Gastrocnemius medialis (tissue), 4 donors: Measurements from ENCODE around the gene AP5S1. TPM values are rescaled to one million over a fixed set of nuclear protein-coding genes. Genes with fewer than 3 reads are reported as not detected.

Experiments
- ATAC-seq, 2 donors: fragments of 150-250 bp; one replicate each; pipeline ENCODE4 v1.9.1; 2016
- DNase-seq, 2 donors: peaks; one replicate each; pipeline ENCODE4 v3.0.0-alpha.2; 2019
- H3K27ac ChIP-seq, 4 donors: fragments of 200-600 bp; sonication (generic); 1 replicate in 1 of 4; 2 replicates in 3 of 4; pipeline ENCODE4 v1.5.1; 2016 to 2018; ENCODE audit warnings: mild to moderate bottlenecking in 2 of 4, moderate library complexity in 1 of 4
- H3K27me3 ChIP-seq, 3 donors: fragments of 200-600 bp; sonication (generic) in 2 of 3; 1 replicate in 1 of 3; 2 replicates in 2 of 3; pipeline versions ENCODE4 v1.5.1 to v1.6.0; 2016 to 2019; ENCODE audit warnings: mild to moderate bottlenecking in 1 of 3, moderate library complexity in 1 of 3
- H3K36me3 ChIP-seq, 2 donors: fragments of 200-600 bp; sonication (generic) in 1 of 2; one replicate each; pipeline ENCODE4 v1.5.1; 2017 to 2018
- H3K4me1 ChIP-seq, 2 donors: fragments of 200-600 bp; sonication (generic) in 1 of 2; one replicate each; pipeline ENCODE4 v1.5.1; 2016 to 2017; ENCODE audit warnings: mild to moderate bottlenecking in 2 of 2
- H3K4me3 ChIP-seq, 4 donors: fragments of 200-600 bp; sonication (generic) in 3 of 4; 1 replicate in 1 of 4; 2 replicates in 3 of 4; pipeline ENCODE4 v1.5.1; 2016 to 2019; ENCODE audit warnings: mild to moderate bottlenecking in 2 of 4
- H3K9me3 ChIP-seq, 3 donors: fragments of 200-600 bp; sonication (generic) in 2 of 3; 1 replicate in 1 of 3; 2 replicates in 2 of 3; pipeline ENCODE4 v1.5.1; 2016 to 2019
- POLR2A ChIP-seq, 2 donors: fragments of 450-650 bp; IDR thresholded peaks; one replicate each; pipeline ENCODE4 v1.6.1; 2017; ENCODE audit warnings: antibody characterized with exemption in 2 of 2, mild to moderate bottlenecking in 2 of 2, moderate library complexity in 2 of 2
- in situ Hi-C, 4 donors: fragments of 200-750 bp; cut with MboI; loops; one replicate each; pipeline versions ENCODE4 v1.15.0 to v1.8.0; 2017; ENCODE audit warnings: low sequenced_read_pairs in 4 of 4
- intact Hi-C: fragments of 100-400 bp; cut with DNase I; formaldehyde crosslinking; loops from one replicate; pipeline ENCODE4 v1.15.1; 2023; ENCODE audit warnings: low total_unique reads
- total RNA-seq, 4 donors: library from RNA; depleted of rRNA; stranded (reverse); fragments of >200 nt; gene quantifications; one replicate each; pipeline versions ENCODE4 v1.1.0 to v1.2.3, GENCODE V29; 2016
- TF ChIP-seq, protein P1 (sequence below), 5 experiments: fragments of 450-650 bp in 3 of 5; fragments of 200-600 bp in 2 of 5; sonication (generic) in 2 of 5; IDR thresholded peaks in 4 of 5; conservative IDR thresholded peaks in 1 of 5; 1 replicate in 4 of 5; 2 replicates in 1 of 5; pipeline ENCODE4 v1.5.1; 2016 to 2019; ENCODE audit warnings: antibody characterized with exemption in 5 of 5, mild to moderate bottlenecking in 3 of 5, moderate library complexity in 3 of 5

Gene AP5S1
- total RNA-seq, 4 donors from 2014 or later = 11.6 to 20.9 (median 17.3) TPM

DNA sequence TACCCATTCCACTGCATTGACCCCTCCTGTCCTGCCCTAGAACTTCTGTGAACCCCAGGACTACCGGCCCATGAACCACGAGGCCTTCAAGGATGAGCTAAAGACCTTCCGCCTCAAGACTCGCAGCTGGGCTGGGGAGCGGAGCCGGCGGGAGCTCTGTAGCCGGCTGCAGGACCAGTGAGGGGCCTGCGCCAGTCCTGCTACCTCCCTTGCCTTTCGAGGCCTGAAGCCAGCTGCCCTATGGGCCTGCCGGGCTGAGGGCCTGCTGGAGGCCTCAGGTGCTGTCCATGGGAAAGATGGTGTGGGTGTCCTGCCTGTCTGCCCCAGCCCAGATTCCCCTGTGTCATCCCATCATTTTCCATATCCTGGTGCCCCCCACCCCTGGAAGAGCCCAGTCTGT lies 15.6 kb upstream of the AP5S1 start:
- H3K27me3 ChIP-seq = no peaks in the 10 kb centered on the region
- H3K4me1 ChIP-seq = peaks cover 19 to 29% of the 10 kb centered on the region in 2 donors
- H3K27ac ChIP-seq = peak overlapping the region in 2 of 4 donors; percentile 81 to 85
- in situ Hi-C loops = no loop called here
- no peak overlapping the region for H3K4me3 ChIP-seq
- DNase-seq (no peak), ATAC-seq (no peak)
- no peak for TF ChIP-seq POLR2A (IDR thresholded peaks at IDR 0.05)
- TF ChIP-seq, protein P1, sequence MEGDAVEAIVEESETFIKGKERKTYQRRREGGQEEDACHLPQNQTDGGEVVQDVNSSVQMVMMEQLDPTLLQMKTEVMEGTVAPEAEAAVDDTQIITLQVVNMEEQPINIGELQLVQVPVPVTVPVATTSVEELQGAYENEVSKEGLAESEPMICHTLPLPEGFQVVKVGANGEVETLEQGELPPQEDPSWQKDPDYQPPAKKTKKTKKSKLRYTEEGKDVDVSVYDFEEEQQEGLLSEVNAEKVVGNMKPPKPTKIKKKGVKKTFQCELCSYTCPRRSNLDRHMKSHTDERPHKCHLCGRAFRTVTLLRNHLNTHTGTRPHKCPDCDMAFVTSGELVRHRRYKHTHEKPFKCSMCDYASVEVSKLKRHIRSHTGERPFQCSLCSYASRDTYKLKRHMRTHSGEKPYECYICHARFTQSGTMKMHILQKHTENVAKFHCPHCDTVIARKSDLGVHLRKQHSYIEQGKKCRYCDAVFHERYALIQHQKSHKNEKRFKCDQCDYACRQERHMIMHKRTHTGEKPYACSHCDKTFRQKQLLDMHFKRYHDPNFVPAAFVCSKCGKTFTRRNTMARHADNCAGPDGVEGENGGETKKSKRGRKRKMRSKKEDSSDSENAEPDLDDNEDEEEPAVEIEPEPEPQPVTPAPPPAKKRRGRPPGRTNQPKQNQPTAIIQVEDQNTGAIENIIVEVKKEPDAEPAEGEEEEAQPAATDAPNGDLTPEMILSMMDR (IDR thresholded peaks at IDR 0.05 in 4 of 5, conservative IDR thresholded peaks at IDR 0.05 in 1 of 5) = no peak
- no peaks in the 10 kb centered on the region for H3K36me3 ChIP-seq
- H3K9me3 ChIP-seq = no peaks in the 10 kb centered on the region
- intact Hi-C loops = no loop called here

DNA sequence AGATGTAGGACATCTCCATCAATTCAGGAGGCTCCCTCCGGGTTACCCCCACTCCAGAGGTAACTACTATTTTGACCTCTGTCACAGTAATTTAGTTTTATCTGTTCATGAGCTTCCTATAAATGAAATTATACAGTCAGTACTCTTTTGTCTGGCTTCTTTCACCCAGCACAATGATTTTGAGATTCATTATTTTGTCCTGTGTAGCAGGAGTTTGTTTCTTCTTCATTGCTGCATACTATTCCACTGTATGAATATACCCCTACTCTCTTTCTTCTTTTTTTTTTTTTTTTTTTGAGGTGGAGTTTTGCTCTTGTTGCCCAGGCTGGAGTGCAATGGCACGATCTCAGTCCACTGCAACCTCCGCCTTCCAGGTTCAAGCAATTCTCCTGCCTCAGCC lies 11.8 kb upstream of the AP5S1 start:
- TF ChIP-seq POLR2A (IDR thresholded peaks at IDR 0.05) = no peak
- TF ChIP-seq, protein P1 (IDR thresholded peaks at IDR 0.05 in 4 of 5, conservative IDR thresholded peaks at IDR 0.05 in 1 of 5) = no peak
- H3K27me3 ChIP-seq = no peaks in the 10 kb centered on the region
- DNase-seq (no peak), ATAC-seq (no peak)
- H3K4me3 ChIP-seq = peak overlapping the region in 1 of 4 donors; percentile 12
- peak overlapping the region; percentile 80 to 91 (median 83) for H3K27ac ChIP-seq
- peaks cover 31 to 48% of the 10 kb centered on the region in 2 donors for H3K4me1 ChIP-seq
- no peaks in the 10 kb centered on the region for H3K36me3 ChIP-seq
- intact Hi-C loops (no loop called here), in situ Hi-C loops (no loop called here)
- no peaks in the 10 kb centered on the region for H3K9me3 ChIP-seq

DNA sequence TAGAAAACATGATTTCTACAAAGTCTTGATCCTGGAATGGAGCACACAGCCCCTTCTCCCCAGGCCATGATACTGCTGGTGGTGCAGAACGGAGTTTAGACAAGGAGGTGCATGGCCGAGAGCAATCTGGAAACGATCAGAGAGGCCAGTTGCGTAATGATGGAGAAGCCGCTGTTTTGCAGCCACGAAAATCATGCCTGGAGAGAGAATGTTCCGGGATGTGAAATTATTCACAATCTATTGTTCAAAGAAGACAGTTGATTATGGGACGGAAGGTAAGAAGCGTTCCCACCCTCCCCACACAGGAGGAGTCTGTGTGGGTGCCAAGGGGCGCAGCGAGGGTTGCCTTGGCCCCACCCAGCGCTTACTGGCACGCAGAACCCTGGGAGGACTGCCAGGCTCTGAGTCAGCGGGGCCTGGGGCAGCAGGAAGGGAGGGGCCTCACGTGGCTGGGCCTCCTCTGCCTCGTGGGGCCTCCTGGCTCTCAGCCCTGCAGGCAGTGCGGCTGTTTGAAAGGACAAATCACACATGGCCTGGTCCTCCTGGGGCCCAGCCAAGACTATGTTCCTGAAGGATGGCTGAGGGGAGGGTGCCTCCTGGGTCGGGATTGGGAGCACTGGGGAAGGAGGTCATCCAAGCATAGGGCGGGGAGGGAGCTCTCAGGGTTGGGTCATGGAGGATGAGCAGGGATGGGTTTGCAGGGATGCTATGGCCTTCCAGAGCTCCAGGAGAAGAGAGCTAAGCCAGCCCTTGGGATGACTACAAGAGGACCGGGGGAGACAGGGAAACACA lies 8.7 kb upstream of the AP5S1 start:
- Histone ChIP-seq H3K27ac (peak overlapping the region; percentile 84 to 96 (median 90)), H3K36me3 (no peaks in the 10 kb centered on the region), H3K4me1 (peaks cover 22 to 35% of the 10 kb centered on the region in 2 donors), H3K4me3 (peak overlapping the region; percentile 48 to 60 (median 54)), H3K27me3 (no peaks in the 10 kb centered on the region), H3K9me3 (no peaks in the 10 kb centered on the region)
- DNase-seq = peak; percentile 96 to 99
- intact Hi-C loops = no loop called here
- TF ChIP-seq, protein P1 (IDR thresholded peaks at IDR 0.05 in 4 of 5, conservative IDR thresholded peaks at IDR 0.05 in 1 of 5) = no peak
- peak; percentile 69 to 71 for TF ChIP-seq POLR2A (IDR thresholded peaks at IDR 0.05)
- in situ Hi-C loops = no loop called here
- ATAC-seq = peak; percentile 87 to 91

DNA sequence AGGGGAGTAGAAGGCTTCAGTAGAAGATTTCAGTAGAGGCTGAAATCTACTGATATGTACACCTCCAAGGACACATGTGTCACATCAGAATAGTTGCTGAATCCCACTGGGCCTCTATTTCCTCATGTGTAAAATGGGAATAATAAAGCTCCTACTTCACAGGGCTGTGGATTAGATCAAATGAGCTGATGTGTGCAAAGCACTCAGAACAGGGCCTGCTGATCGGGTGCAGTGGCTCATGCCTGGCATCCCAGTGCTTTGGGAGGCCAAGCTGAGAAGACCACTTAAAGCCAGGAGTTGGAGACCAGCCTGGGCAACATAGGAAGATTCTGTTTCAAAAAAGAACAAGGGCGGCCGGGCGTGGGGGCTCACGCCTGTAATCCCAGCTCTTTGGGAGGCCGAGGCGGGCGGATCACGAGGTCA lies 8.1 kb upstream of the AP5S1 start:
- no peak for TF ChIP-seq POLR2A (IDR thresholded peaks at IDR 0.05)
- TF ChIP-seq, protein P1 (IDR thresholded peaks at IDR 0.05 in 4 of 5, conservative IDR thresholded peaks at IDR 0.05 in 1 of 5) = no peak
- H3K36me3 ChIP-seq = no peaks in the 10 kb centered on the region
- ATAC-seq (no peak), DNase-seq (no peak)
- peaks cover 21 to 29% of the 10 kb centered on the region in 2 donors for H3K4me1 ChIP-seq
- intact Hi-C loops = no loop called here
- no peaks in the 10 kb centered on the region for H3K27me3 ChIP-seq
- H3K4me3 ChIP-seq = peak overlapping the region in 1 of 4 donors; percentile 48
- H3K27ac ChIP-seq = peak overlapping the region; percentile 84 to 96 (median 90)
- H3K9me3 ChIP-seq = no peaks in the 10 kb centered on the region
- in situ Hi-C loops = no loop called here
